HS-27A (cell line): Measurements from ENCODE around the gene OST4.
"Not testable (repeated sequence)": the region's sequence is repeated elsewhere in the genome, so short reads cannot be mapped to it uniquely, and the experiment has no call there.

ENCODE experiments used
- DNase-seq: peaks from one replicate; pipeline ENCODE4 v3.0.0-alpha.2; 2012; ENCODE audit warnings: low read depth, missing footprints

Gene OST4

GRCh38 chr2:27071277-27071989 is at the start of gene OST4:
OST4 (minus strand) TSS chr2:27071654.
- peak; percentile 57 for DNase-seq

- DNase-seq: not testable (repeated sequence)
Observed at GRCh38 chr2:27119330-27119670, 47.8 kb upstream of the OST4 start.

- no peak for DNase-seq
Observed at GRCh38 chr2:27118525-27119329, 47.3 kb upstream of the OST4 start, which contains the start of gene CGREF1. CGREF1 (minus strand) TSS chr2:27119128; CDS start chr2:27104366, 14,762 bp downstream.

DNA sequence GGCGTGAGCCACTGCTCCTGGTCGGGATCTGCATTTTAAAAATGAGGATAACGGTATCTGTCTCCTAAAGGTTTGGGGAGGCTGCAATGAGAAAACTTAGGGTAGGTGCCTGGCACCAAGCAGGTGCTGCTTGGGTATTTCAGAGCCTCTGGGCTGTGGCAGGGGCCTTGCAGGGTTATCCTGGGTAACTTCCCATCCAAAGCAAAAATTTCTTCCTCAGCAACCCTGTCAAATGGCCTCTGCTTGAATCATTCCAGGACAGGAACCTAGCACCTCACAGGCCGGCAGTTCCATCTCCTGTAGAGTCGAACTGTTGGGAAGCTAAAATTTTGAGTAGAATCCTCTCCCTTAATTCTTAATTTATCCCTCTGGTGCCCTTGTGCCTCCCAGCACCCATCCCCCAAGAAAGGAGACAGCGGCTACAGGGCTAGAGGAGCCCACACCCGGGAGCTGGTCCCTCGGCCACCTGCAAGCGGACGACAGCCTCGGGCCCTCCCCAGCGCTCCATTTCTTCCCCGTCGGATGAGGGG is 46.6 kb upstream of the OST4 start:
- DNase-seq: no peak

DNA sequence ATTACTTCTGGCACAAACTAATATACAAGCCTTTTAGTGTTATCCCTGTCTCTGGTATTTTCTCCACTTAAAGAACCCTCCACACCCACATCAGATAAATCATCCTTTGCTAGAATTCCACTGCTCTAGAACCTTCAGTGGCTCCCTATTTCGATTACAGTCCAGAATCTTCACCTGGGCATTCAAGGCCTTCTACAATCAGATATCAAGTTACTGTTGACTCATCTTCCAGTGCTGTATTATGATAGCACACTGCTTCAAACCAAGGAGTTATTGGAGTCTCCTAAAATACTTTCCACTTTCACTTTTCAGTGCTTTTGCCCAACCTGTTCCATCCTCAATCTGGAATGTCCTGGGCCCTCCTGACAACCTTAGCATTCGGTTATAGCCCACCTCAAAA is 44.1 kb upstream of the OST4 start:
- no peak for DNase-seq

GRCh38 chr2:27111392-27112078 is 40.1 kb upstream of the OST4 start:
- not testable (repeated sequence) for DNase-seq

DNA sequence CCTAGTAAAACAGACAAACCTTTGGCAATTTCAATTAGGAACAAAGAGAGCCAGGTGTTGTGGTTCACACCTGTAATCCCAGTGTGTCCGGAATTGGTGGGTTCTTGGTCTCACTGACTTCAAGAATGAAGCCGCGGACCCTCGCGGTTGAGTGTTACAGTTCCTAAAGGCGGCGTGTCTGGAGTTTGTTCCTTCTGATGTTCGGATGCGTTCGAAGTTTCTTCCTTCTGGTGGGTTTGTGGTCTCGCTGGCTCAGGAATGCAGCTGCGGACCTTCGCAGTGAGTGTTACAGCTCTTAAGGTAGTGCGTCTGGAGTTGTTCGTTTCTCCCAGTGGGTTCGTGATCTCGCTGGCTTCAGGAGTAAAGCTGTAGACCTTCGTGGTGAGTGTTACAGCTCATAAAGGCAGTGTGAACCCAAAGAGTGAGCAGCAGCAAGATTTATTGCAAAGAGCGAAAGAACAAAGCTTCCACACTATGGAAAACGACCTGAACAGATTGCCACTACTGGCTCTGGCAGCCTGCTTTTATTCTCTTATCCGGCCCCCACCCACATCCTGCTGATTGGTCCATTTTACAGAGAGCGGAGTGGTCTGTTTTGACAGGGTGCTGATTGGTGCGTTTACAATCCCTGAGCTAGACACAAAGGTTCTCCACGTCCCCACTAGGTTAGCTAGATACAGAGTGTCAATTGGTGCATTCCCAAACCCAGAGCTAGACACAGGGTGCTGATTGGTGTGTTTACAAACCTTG is 39.3 kb upstream of the OST4 start:
- not testable (repeated sequence) for DNase-seq

DNA sequence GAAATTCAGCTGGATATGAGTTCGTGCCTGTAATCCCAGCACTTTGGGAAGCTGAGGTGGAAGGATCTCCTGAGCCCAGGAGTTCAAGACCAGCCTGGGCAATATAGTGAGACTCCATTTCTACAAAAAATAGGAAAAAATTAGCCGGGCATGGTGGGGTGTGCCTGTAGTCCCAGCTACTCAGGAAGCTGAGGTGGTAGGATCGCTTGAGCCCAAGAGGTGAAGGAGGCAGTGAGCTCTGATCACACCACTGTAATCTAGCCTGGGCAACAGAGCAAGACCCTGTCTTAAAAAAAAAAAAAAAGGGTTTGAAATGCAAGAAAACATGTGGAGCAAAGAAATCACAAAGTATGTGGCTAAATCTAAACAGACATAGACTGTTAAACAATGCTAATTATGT is 37.6 kb upstream of the OST4 start:
- no peak for DNase-seq

DNA sequence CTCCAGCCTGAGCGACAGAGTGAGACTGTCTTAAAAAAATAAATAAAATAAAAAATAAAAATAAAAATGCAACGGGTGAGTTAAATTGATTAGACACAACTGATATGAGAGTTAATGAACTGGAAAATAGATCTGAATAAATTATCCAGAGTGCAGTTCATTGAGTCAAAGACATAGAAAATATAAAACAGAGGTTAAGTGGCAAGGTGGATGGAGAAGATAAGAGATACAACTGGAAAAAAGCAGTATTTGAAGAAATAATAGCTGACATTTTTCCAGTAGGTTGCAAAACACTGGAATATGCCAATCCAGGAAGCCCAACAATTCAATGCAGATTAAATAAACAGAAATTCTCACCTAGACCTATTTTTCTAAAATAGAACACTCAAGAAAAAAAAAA is 36.8 kb upstream of the OST4 start:
- no peak for DNase-seq

- no peak for DNase-seq
Observed at GRCh38 chr2:27105981-27106380, 34.5 kb upstream of the OST4 start.

DNA sequence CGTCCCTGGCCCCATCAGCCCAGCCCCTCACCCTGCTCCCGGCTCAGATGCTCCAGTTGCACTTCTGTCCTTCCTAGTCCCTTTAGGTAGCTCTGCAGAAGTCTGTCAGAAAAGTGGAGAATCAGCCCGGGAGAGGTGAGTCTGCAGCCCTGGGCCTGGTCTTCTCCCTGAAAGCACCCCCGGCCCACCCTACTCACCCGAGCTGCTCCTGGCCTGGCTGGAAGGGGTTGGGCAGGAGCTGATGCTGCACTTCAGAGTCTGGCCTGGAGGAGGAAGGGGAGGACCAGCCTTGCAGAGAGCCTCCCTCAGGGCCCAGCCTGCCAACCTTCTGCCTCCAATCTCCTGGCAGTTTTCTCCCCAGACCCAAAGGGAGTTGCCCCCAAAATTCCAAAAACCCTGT is 30.9 kb upstream of the OST4 start:
- no peak for DNase-seq

DNA sequence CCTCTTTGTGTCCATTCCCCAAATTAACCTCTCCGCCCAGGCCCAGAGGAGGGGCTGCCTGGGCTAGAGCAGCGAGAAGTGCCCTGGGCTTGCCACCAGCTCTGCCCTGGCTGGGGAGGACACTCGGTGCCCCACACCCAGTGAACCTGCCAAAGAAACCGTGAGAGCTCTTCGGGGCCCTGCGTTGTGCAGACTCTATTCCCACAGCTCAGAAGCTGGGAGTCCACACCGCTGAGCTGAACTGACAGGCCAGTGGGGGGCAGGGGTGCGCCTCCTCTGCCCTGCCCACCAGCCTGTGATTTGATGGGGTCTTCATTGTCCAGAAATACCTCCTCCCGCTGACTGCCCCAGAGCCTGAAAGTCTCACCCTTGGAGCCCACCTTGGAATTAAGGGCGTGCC is 28.6 kb upstream of the OST4 start:
- DNase-seq: no peak

DNA sequence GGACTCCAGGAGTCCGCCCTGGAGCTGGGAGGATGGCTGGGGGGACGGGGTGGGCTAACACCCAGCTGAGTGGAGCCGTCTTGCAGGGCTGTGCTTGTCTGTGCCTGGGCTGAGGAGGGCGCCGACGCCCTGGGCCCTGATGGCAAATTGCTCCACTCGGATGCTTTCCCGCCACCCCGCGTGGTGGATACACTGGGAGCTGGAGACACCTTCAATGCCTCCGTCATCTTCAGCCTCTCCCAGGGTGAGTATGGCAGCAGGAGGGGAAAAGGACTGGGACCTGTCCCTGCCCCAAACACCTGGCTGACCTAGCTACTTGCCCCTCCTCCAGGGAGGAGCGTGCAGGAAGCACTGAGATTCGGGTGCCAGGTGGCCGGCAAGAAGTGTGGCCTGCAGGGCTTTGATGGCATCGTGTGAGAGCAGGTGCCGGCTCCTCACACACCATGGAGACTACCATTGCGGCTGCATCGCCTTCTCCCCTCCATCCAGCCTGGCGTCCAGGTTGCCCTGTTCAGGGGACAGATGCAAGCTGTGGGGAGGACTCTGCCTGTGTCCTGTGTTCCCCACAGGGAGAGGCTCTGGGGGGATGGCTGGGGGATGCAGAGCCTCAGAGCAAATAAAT is 28.0 kb upstream of the OST4 start:
- DNase-seq: no peak

DNA sequence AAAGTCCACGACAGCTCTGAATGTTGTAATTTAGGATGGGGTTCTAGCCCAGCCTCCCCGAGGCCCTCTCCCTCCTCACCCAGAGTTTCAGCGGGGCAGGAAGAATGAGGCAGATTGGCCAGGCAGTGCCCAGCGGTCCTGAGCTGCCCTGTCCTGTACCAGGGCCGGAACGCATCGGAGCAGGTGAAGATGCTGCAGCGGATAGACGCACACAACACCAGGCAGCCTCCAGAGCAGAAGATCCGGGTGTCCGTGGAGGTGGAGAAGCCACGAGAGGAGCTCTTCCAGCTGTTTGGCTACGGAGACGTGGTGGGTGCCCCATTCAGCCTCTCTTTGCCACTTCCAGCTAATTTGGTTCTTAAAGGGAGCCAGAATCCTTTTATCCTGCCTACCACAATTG is 25.9 kb upstream of the OST4 start:
- no peak for DNase-seq

GRCh38 chr2:27096748-27097297 is 25.4 kb upstream of the OST4 start:
- DNase-seq: no peak

GRCh38 chr2:27095745-27096651 is 24.5 kb upstream of the OST4 start:
- no peak for DNase-seq

GRCh38 chr2:27095427-27095744 is 23.9 kb upstream of the OST4 start:
- no peak for DNase-seq

- no peak for DNase-seq
Observed at GRCh38 chr2:27094353-27094984, 23.0 kb upstream of the OST4 start.

- DNase-seq: no peak
Observed at GRCh38 chr2:27093430-27094352, 22.2 kb upstream of the OST4 start.
